AG08396 (cell line): ENCODE results near the gene NXF3.
"Not testable (repeated sequence)": the region's sequence is repeated elsewhere in the genome, so short reads cannot be mapped to it uniquely, and the experiment has no call there.

Source experiments
- DNase-seq: peaks from one replicate; pipeline ENCODE4 v3.0.0; 2012; ENCODE audit warnings: low spot score, mixed read lengths

Gene NXF3

GRCh38 chrX:103092942-103093341, at the start of gene NXF3:
NXF3 (minus strand) TSS chrX:103093143; CDS start chrX:103093023, 120 bp downstream.
- no peak for DNase-seq

- DNase-seq, result not testable (repeated sequence)
Observed at GRCh38 chrX:103136528-103136927, 43.6 kb upstream of the NXF3 start.

- no peak for DNase-seq
Observed at GRCh38 chrX:103124284-103124683, 31.3 kb upstream of the NXF3 start.

GRCh38 chrX:103120748-103121147, 27.8 kb upstream of the NXF3 start:
- no peak for DNase-seq

GRCh38 chrX:103116970-103117369, 24.0 kb upstream of the NXF3 start:
- not testable (repeated sequence) for DNase-seq

GRCh38 chrX:103109497-103109896, 16.6 kb upstream of the NXF3 start:
- not testable (repeated sequence) for DNase-seq

- DNase-seq, result no peak
Observed at GRCh38 chrX:103107836-103108235, 14.9 kb upstream of the NXF3 start.

- not testable (repeated sequence) for DNase-seq
Observed at GRCh38 chrX:103107227-103107737, 14.3 kb upstream of the NXF3 start.

- not testable (repeated sequence) for DNase-seq
Observed at GRCh38 chrX:103104370-103104769, 11.4 kb upstream of the NXF3 start.

GRCh38 chrX:103103866-103104265, 10.9 kb upstream of the NXF3 start:
- DNase-seq, result not testable (repeated sequence)

- no peak for DNase-seq
Observed at GRCh38 chrX:103101299-103102042, 8.5 kb upstream of the NXF3 start.

GRCh38 chrX:103100484-103100883, 7.5 kb upstream of the NXF3 start:
- DNase-seq, result no peak

- no peak for DNase-seq
Observed at GRCh38 chrX:103099691-103100090, 6.7 kb upstream of the NXF3 start.

- no peak for DNase-seq
Observed at GRCh38 chrX:103098488-103098887, 5.5 kb upstream of the NXF3 start.

- DNase-seq, result no peak
Observed at GRCh38 chrX:103081051-103081450, 11.9 kb downstream of the NXF3 start.

- DNase-seq, result no peak
Observed at GRCh38 chrX:103073467-103073866, 19.5 kb downstream of the NXF3 start.

- no peak for DNase-seq
Observed at GRCh38 chrX:103066606-103067005, 26.3 kb downstream of the NXF3 start.

- DNase-seq, result no peak
Observed at GRCh38 chrX:103063918-103064434, 29.0 kb downstream of the NXF3 start, which contains the start of gene BEX1. BEX1 (minus strand) TSS chrX:103064171; CDS start chrX:103063274, 897 bp downstream.

GRCh38 chrX:103063191-103063845, 29.6 kb downstream of the NXF3 start:
- peak; percentile 34 for DNase-seq

- no peak for DNase-seq
Observed at GRCh38 chrX:103061486-103061885, 31.5 kb downstream of the NXF3 start.

GRCh38 chrX:103056902-103057301, 36.0 kb downstream of the NXF3 start:
- no peak for DNase-seq

GRCh38 chrX:103052625-103053024, 40.3 kb downstream of the NXF3 start:
- DNase-seq, result no peak

- DNase-seq, result no peak
Observed at GRCh38 chrX:103051260-103051789, 41.6 kb downstream of the NXF3 start.
